DND-41 (cell line): ENCODE results near the gene RNF217.

Experiments used
- ATAC-seq: fragments of 200-7000 bp; cut with Tn5 transposase; 3 replicates; pipeline ENCODE4 v1.9.1; 2021; ENCODE audit warnings: low read depth; ENCODE audit not compliant: insufficient read depth
- DNase-seq: peaks from one replicate; pipeline ENCODE4 v3.0.0-alpha.2; 2020
- H2AFZ ChIP-seq: 2 replicates; pipeline ENCODE4 v1.6.0; 2012; ENCODE audit warnings: low read depth, low read length
- H3K27ac ChIP-seq: 2 replicates; pipeline ENCODE4 v1.5.1; 2012; ENCODE audit warnings: low read length, inconsistent platforms
- H3K27me3 ChIP-seq: fragments of 200-600 bp; sonication (generic); 2 replicates; pipeline ENCODE4 v1.6.0; 2012; ENCODE audit warnings: low read length, mild to moderate bottlenecking, inconsistent platforms; ENCODE audit not compliant: insufficient read depth, poor library complexity
- H3K36me3 ChIP-seq: 2 replicates; pipeline ENCODE4 v1.5.1; 2012; ENCODE audit warnings: low read length, inconsistent platforms; ENCODE audit not compliant: insufficient read depth
- H3K4me1 ChIP-seq: 2 replicates; pipeline ENCODE4 v1.5.1; 2012; ENCODE audit warnings: mild to moderate bottlenecking, low read length; ENCODE audit not compliant: insufficient read depth
- H3K4me2 ChIP-seq: 2 replicates; pipeline ENCODE4 v1.6.0; 2012; ENCODE audit warnings: mild to moderate bottlenecking, moderate library complexity, low read length, inconsistent platforms; ENCODE audit not compliant: insufficient read depth
- H3K4me3 ChIP-seq, 2 experiments: fragments of 200-600 bp in 1 of 2; shearing (Covaris generic) in 1 of 2; 2 replicates each; pipeline ENCODE4 v1.5.1; 2012 to 2016; ENCODE audit warnings: inconsistent platforms in 2 of 2, low read length in 2 of 2, mild to moderate bottlenecking in 2 of 2, low read depth in 1 of 2, moderate library complexity in 1 of 2
- H3K79me2 ChIP-seq: 2 replicates; pipeline ENCODE4 v1.6.0; 2012; ENCODE audit warnings: low read length, inconsistent platforms; ENCODE audit not compliant: insufficient read depth
- H3K9ac ChIP-seq: 2 replicates; pipeline ENCODE4 v1.6.0; 2012; ENCODE audit warnings: low read depth, mild to moderate bottlenecking, inconsistent platforms, low read length, moderate library complexity
- H3K9me3 ChIP-seq: 2 replicates; pipeline ENCODE4 v1.5.1; 2012; ENCODE audit warnings: low read length, moderate library complexity, mild to moderate bottlenecking, inconsistent platforms; ENCODE audit not compliant: insufficient read depth, severe bottlenecking
- H4K20me1 ChIP-seq: 2 replicates; pipeline ENCODE4 v1.6.0; 2012; ENCODE audit warnings: low read length; ENCODE audit not compliant: insufficient read depth
- CTCF ChIP-seq: IDR thresholded peaks from 2 replicates; pipeline ENCODE4 v1.5.1; 2012; ENCODE audit warnings: borderline replicate concordance, low read length, moderate library complexity, mild to moderate bottlenecking; ENCODE audit not compliant: poor library complexity, severe bottlenecking; ENCODE audit errors: extremely low read depth
- EZH2 ChIP-seq: IDR thresholded peaks from 3 replicates; pipeline ENCODE4 v1.6.1; 2012; ENCODE audit warnings: borderline replicate concordance, low read depth, mild to moderate bottlenecking, moderate library complexity, low read length, inconsistent platforms; ENCODE audit not compliant: severe bottlenecking

Gene RNF217

GRCh38 chr6:124990988-124991387, 28.8 kb downstream of the RNF217 start:
- Histone ChIP-seq H3K4me3 (no peak overlapping the region), H3K9me3 (no peaks in the 10 kb centered on the region), H3K27me3 (no peaks in the 10 kb centered on the region), H3K36me3 (no peaks in the 10 kb centered on the region), H3K9ac (no peak overlapping the region), H3K4me1 (no peaks in the 10 kb centered on the region), H3K4me2 (no peak overlapping the region), H3K27ac (no peak overlapping the region), H3K79me2 (no peaks in the 10 kb centered on the region), H4K20me1 (no peaks in the 10 kb centered on the region), H2AFZ (no peak overlapping the region)
- DNase-seq = no peak
- no peak for ATAC-seq
- TF ChIP-seq CTCF = no peak

- Histone ChIP-seq H3K36me3 (no peaks in the 10 kb centered on the region), H3K79me2 (no peaks in the 10 kb centered on the region), H3K9me3 (no peaks in the 10 kb centered on the region), H3K27me3 (no peaks in the 10 kb centered on the region), H3K4me3 (no peak overlapping the region), H4K20me1 (no peaks in the 10 kb centered on the region), H3K4me1 (no peaks in the 10 kb centered on the region), H3K4me2 (no peak overlapping the region), H3K27ac (no peak overlapping the region), H2AFZ (no peak overlapping the region), H3K9ac (no peak overlapping the region)
- no peak for TF ChIP-seq EZH2
- TF ChIP-seq CTCF = no peak
- DNase-seq = no peak
- no peak for ATAC-seq
Measured at GRCh38 chr6:124991764-124992295, 29.6 kb downstream of the RNF217 start.

- no peaks in the 10 kb centered on the region for H3K4me1 ChIP-seq
- H3K27ac ChIP-seq = no peak overlapping the region
- H3K27me3 ChIP-seq = no peaks in the 10 kb centered on the region
- no peaks in the 10 kb centered on the region for H3K36me3 ChIP-seq
- H4K20me1 ChIP-seq = no peaks in the 10 kb centered on the region
- no peaks in the 10 kb centered on the region for H3K79me2 ChIP-seq
- no peak for TF ChIP-seq EZH2
- no peak for TF ChIP-seq CTCF
- H3K4me2 ChIP-seq = no peak overlapping the region
- no peak for ATAC-seq
- H2AFZ ChIP-seq = no peak overlapping the region
- no peaks in the 10 kb centered on the region for H3K9me3 ChIP-seq
- no peak for DNase-seq
- no peak overlapping the region for H3K4me3 ChIP-seq
- no peak overlapping the region for H3K9ac ChIP-seq
Measured at GRCh38 chr6:124993327-124993726, 31.1 kb downstream of the RNF217 start.

GRCh38 chr6:124994648-124995047, 32.4 kb downstream of the RNF217 start:
- H2AFZ ChIP-seq = no peak overlapping the region
- TF ChIP-seq CTCF (no peak), EZH2 (no peak)
- no peaks in the 10 kb centered on the region for H3K79me2 ChIP-seq
- H3K4me2 ChIP-seq = no peak overlapping the region
- DNase-seq = no peak
- H3K4me3 ChIP-seq = no peak overlapping the region
- no peaks in the 10 kb centered on the region for H3K36me3 ChIP-seq
- no peak for ATAC-seq
- H3K9me3 ChIP-seq = no peaks in the 10 kb centered on the region
- no peaks in the 10 kb centered on the region for H3K27me3 ChIP-seq
- no peak overlapping the region for H3K27ac ChIP-seq
- H4K20me1 ChIP-seq = no peaks in the 10 kb centered on the region
- H3K4me1 ChIP-seq = no peaks in the 10 kb centered on the region
- no peak overlapping the region for H3K9ac ChIP-seq
